Measurements from ENCODE around the gene TMEM59.

DNA sequence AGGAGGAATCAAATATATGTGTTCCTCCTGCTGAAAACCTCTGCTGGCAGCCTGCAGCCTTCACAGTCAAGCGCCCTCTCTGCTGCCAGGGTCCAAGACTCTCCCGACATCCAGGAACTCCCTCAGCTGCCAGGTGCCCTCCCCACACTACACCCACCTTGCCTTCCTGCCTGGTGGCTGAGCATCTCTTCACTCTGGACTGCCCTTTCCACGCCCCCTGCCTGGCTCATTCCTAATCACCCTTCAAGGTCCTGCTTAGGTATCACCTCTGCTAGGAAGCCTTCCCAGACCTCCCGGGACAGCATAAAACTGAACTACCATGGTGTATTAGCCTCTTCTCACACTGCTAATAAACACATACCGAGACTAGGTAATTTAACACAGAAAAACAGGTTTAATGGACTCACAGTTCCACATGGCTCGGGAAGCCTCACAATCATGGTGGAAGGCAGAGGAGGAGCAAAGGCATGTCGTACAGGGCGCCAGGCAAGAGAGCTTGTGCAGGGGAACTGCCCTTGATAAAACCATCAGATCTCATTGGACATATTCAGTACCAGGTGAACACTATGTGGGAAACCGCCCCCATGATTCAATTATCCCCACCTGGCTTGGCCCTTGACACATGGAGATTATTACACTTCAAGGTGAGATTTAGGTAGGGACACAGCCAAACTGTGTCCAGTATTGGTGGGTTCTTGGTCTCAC lies 50.3 kb downstream of the TMEM59 start:
- TF ChIP-seq, protein P1, sequence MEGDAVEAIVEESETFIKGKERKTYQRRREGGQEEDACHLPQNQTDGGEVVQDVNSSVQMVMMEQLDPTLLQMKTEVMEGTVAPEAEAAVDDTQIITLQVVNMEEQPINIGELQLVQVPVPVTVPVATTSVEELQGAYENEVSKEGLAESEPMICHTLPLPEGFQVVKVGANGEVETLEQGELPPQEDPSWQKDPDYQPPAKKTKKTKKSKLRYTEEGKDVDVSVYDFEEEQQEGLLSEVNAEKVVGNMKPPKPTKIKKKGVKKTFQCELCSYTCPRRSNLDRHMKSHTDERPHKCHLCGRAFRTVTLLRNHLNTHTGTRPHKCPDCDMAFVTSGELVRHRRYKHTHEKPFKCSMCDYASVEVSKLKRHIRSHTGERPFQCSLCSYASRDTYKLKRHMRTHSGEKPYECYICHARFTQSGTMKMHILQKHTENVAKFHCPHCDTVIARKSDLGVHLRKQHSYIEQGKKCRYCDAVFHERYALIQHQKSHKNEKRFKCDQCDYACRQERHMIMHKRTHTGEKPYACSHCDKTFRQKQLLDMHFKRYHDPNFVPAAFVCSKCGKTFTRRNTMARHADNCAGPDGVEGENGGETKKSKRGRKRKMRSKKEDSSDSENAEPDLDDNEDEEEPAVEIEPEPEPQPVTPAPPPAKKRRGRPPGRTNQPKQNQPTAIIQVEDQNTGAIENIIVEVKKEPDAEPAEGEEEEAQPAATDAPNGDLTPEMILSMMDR (IDR thresholded peaks at IDR 0.05), result no peak
- TF ChIP-seq POLR2AphosphoS5 (IDR thresholded peaks at IDR 0.05; ENCODE audit: low read depth, low read length), result no peak

Measured in Panc1 (cell line).